GM23338 (cell line): ENCODE measurements around the gene CDR2L.

Source experiments
- CREB1 ChIP-seq: fragments of 250-450 bp; sonication (Bioruptor Pico); IDR thresholded peaks from 2 replicates; pipeline ENCODE4 v1.5.0; 2020; ENCODE audit warnings: low read depth, mild to moderate bottlenecking, moderate library complexity
- EZH2 ChIP-seq: fragments of 200-600 bp; sonication (generic); IDR thresholded peaks from one replicate; pipeline ENCODE4 v1.8.0; 2017; ENCODE audit warnings: antibody characterized with exemption, mild to moderate bottlenecking, low read depth; ENCODE audit not compliant: unreplicated experiment
- EZH2phosphoT487 ChIP-seq: fragments of 200-600 bp; sonication (generic); IDR thresholded peaks from one replicate; pipeline ENCODE4 v1.8.1; 2018; ENCODE audit warnings: antibody characterized with exemption; ENCODE audit not compliant: unreplicated experiment
- JUNB ChIP-seq: IDR thresholded peaks from one replicate; pipeline ENCODE4 v1.6.1; 2016; ENCODE audit warnings: antibody characterized with exemption; ENCODE audit not compliant: unreplicated experiment
- NANOG ChIP-seq: IDR thresholded peaks from 2 replicates; pipeline ENCODE4 v1.6.1; 2016; ENCODE audit warnings: antibody characterized with exemption, borderline replicate concordance
- POLR2AphosphoS5 ChIP-seq: IDR thresholded peaks from 2 replicates; pipeline ENCODE4 v1.6.1; 2016; ENCODE audit warnings: antibody characterized with exemption, low read depth
- REST ChIP-seq: IDR thresholded peaks from one replicate; pipeline ENCODE4 v1.6.1; 2018; ENCODE audit warnings: antibody characterized with exemption; ENCODE audit not compliant: unreplicated experiment
- ZNF331 ChIP-seq: fragments of 250-450 bp; sonication (Bioruptor Pico); IDR thresholded peaks from 2 replicates; pipeline ENCODE4 v1.5.0; 2020; ENCODE audit warnings: low read depth, mild to moderate bottlenecking, moderate library complexity
- TF ChIP-seq, protein P1 (sequence below), 2 experiments: fragments of 200-600 bp in 1 of 2; sonication (generic) in 1 of 2; conservative IDR thresholded peaks; 2 replicates each; pipeline versions ENCODE4 v1.5.1 to v1.6.1; 2016 to 2017; ENCODE audit warnings: antibody characterized with exemption in 2 of 2, low read depth in 2 of 2, mild to moderate bottlenecking in 2 of 2, moderate library complexity in 1 of 2
- TF ChIP-seq, protein P2 (sequence below): IDR thresholded peaks from 2 replicates; pipeline ENCODE4 v1.6.1; 2016; ENCODE audit warnings: antibody characterized with exemption

DNA sequence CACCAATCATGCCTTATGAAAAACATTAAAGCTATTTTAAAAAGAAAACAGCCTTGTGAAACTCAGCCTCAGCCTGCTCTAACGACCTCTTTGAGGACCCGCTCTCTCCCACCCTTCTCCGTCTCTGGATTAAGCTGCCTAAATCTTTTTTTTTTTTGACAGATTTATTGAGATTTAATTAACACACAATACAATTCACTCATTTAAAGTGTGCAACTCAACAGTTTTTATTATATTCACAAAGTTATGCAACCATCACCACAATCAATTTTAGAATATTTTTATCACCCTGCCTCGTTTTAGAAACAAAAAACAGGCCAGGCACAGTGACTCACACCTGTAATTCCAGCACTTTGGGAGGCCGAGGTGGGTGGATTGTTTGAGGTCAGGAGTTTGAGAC, 8.4 kb downstream of the CDR2L start:
- no peak for TF ChIP-seq ZNF331 (CRISPR knock-in tag)
- TF ChIP-seq, protein P1, sequence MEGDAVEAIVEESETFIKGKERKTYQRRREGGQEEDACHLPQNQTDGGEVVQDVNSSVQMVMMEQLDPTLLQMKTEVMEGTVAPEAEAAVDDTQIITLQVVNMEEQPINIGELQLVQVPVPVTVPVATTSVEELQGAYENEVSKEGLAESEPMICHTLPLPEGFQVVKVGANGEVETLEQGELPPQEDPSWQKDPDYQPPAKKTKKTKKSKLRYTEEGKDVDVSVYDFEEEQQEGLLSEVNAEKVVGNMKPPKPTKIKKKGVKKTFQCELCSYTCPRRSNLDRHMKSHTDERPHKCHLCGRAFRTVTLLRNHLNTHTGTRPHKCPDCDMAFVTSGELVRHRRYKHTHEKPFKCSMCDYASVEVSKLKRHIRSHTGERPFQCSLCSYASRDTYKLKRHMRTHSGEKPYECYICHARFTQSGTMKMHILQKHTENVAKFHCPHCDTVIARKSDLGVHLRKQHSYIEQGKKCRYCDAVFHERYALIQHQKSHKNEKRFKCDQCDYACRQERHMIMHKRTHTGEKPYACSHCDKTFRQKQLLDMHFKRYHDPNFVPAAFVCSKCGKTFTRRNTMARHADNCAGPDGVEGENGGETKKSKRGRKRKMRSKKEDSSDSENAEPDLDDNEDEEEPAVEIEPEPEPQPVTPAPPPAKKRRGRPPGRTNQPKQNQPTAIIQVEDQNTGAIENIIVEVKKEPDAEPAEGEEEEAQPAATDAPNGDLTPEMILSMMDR (conservative IDR thresholded peaks at IDR 0.05; ENCODE audit: low read depth in 2 of 2): no peak
- TF ChIP-seq NANOG: no peak
- no peak for TF ChIP-seq EZH2phosphoT487
- no peak for TF ChIP-seq POLR2AphosphoS5
- TF ChIP-seq EZH2: no peak
- TF ChIP-seq CREB1 (CRISPR knock-in tag): no peak
- no peak for TF ChIP-seq REST
- TF ChIP-seq JUNB: no peak
- TF ChIP-seq, protein P2, sequence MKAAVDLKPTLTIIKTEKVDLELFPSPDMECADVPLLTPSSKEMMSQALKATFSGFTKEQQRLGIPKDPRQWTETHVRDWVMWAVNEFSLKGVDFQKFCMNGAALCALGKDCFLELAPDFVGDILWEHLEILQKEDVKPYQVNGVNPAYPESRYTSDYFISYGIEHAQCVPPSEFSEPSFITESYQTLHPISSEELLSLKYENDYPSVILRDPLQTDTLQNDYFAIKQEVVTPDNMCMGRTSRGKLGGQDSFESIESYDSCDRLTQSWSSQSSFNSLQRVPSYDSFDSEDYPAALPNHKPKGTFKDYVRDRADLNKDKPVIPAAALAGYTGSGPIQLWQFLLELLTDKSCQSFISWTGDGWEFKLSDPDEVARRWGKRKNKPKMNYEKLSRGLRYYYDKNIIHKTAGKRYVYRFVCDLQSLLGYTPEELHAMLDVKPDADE: no peak
